Right ventricle myocardium superior (tissue), 1 donor: ENCODE measurements around the gene RASSF3. TPM values are rescaled to one million over a fixed set of nuclear protein-coding genes. Genes with fewer than 3 reads are reported as not detected.
"Not testable (repeated sequence)": the region's sequence is repeated elsewhere in the genome, so short reads cannot be mapped to it uniquely, and the experiment has no call there.

Source experiments
- ATAC-seq: fragments of 200-7000 bp; cut with Tn5 transposase; one replicate; pipeline ENCODE4 v1.9.1; 2020; ENCODE audit warnings: mild to moderate bottlenecking; ENCODE audit not compliant: poor library complexity
- DNase-seq: peaks from one replicate; pipeline ENCODE4 v3.0.0-alpha.2; 2020
- intact Hi-C: fragments of 100-400 bp; cut with DNase I; formaldehyde crosslinking; loops from one replicate; pipeline ENCODE4 v1.11.2; 2022
- total RNA-seq: library from RNA; stranded (reverse); fragmentation: NEBNext Ultra II Directional; extraction: Animal tissue kit (Norgen Biotek cat#: 25700); gene quantifications from one replicate; pipeline ENCODE4 v1.2.1, GENCODE V29; 2021
- donor health status: DM: no; HTN: yes; CAD: no; lungs with severe emphysema.

RASSF3 gene
- total RNA-seq, 1 donor from 2014 or later = 117 TPM

DNA sequence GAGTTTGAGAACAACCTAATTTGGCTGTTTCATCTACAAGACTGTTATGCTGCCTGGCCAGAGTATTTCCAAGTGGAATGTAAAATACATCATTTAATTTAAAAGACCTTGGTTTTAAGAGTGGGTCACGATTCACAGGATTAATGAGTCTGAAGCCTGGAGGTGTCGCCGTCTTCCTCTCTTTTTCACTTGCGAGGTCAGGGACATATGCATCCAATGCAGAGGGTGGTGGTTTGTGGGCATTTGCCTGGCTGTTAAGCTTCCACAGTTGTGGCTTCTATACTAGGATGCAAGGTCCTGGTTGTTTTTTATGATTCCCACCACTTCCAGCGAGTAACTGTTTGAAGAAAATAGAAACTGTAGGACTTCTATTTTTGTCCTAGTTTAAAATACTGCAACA is 22.8 kb upstream of the RASSF3 start:
- ATAC-seq = no peak
- intact Hi-C loops = no loop called here

DNA sequence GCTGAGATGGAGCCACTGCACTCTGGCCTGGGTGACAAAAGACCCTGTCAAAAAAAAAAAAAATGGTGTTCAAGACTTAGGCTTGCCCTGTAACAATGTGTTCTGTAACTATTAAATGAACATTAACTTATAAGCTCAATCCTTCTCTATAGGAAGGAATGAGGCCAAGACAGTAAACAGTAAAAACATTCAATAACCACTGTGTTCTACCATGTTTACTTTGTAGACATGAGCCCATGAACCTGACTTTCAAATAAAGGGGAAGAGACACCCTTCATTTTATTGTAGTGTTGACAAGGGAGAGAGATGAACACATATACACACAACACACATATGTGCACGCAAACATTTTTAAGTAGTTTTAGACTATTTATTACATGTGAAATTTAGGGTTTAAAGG is 20.1 kb upstream of the RASSF3 start:
- DNase-seq (no peak), ATAC-seq (no peak)
- intact Hi-C loops = no loop called here

More for the DNA sequence above, 22.8 kb upstream of the RASSF3 start:
- no peak for DNase-seq

DNA sequence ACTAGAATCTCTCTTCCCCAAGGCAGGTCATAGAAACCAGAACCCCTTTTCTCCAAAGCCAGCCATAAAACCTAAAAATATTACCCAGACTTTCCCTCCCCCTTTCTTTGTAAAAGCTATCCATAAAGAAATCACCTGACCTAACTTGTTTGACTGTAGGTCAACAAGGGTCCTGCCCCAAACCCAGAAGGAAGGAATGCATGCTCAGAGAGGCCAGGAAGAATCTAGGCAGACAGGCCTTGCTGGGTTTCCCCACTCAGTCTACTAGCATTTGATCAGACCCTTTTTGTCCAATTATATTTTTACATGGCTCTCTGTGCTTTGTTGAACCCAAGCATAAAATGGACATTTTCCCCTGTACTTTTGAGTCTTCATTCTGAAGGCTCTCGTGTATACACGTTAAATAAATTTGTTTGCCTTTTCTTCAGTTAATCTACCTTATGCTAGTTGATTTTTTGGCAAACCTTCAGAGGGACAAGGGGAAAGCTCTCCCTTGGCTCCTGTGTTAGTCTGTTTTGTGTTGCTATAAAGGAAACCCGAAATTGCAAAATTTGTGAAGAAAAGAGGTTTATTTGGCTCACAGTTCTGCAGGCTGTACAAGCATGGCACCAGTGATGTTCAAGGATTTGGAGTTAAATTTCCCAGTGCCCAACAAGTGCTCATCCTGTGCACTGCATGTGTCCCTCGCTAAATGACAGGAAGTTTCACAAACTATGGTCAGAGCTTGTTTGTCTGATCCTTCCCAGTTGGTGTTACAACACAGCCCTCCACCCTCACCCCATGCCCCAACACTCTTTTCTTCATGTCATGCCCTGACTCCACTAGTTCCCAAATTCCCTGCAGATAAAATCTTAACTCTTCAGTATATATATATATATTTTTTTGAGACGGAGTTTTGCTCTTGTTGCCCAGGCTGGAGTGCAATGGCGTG is 14.2 kb upstream of the RASSF3 start:
- no peak for DNase-seq
- intact Hi-C loops = no loop called here
- peak; percentile 69 for ATAC-seq

DNA sequence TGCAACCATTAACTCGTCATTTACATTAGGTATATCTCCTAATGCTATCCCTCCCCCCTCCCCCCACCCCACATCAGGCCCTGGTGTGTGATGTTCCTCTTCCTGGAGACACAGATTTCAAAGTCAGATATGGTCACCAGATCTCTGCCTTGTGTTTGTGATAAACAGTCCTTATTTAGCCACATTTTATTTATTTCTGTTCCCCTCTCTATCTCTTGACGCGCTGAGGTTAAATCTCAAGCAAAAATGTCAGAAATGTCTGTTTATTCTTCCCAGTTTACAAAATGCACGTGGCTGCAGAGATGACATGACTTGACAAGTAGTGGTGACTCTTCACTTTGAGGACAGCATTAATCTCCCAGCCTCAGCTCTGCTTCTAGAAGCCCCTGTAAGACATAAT is 11.5 kb upstream of the RASSF3 start:
- ATAC-seq = no peak

DNA sequence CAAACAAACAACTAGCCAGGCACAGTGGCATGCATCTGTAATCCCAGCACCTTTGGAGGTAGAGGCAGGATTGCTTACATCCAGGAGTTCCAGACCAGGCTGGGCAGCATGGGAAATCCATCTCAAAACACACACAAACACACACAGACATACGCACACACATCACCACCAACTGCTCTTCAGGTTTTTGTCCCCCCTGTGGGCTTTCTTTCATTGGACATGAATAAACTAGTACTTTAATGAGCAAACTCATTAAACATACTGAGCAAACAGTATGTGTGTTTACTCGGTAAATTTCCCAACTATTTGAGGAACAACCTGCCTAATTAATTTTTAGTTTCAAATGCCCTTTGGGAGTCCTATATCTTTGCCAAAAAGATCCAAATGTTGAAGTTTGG is 10.1 kb upstream of the RASSF3 start:
- intact Hi-C loops = no loop called here
- DNase-seq (no peak), ATAC-seq (no peak)

More for the DNA sequence above, 11.5 kb upstream of the RASSF3 start:
- intact Hi-C loops = no loop called here
- DNase-seq = no peak

DNA sequence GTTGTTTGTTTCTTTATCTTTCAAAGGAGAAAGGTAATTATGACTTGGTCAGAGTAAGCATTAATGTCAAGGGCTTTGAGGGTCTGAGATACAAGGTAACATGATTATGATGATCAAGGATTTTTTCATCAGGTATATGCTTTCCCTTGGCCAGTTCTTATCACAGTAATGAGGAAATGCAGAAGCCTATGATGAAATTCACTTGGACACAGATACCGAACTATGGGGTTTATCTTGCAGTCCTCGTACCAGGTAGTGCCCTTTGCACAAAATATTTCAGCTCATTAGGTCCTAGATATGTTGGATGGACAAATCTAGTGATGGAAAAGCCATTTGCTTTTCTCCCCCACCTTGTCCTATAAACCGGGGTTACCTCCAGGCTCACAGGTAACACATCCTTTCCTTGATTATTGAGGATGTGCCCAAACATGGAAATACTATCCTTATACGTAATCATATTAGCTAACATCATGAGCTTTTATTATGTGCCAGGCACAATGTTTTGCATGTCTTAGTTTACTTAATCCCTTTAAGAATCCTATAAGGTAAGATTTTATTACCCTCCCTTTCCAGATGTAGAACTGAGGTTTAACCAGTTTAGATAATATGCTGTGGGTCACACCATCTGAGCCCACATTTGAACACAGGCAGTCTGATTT is 7.0 kb upstream of the RASSF3 start:
- DNase-seq (no peak), ATAC-seq (no peak)
- intact Hi-C loops = no loop called here

DNA sequence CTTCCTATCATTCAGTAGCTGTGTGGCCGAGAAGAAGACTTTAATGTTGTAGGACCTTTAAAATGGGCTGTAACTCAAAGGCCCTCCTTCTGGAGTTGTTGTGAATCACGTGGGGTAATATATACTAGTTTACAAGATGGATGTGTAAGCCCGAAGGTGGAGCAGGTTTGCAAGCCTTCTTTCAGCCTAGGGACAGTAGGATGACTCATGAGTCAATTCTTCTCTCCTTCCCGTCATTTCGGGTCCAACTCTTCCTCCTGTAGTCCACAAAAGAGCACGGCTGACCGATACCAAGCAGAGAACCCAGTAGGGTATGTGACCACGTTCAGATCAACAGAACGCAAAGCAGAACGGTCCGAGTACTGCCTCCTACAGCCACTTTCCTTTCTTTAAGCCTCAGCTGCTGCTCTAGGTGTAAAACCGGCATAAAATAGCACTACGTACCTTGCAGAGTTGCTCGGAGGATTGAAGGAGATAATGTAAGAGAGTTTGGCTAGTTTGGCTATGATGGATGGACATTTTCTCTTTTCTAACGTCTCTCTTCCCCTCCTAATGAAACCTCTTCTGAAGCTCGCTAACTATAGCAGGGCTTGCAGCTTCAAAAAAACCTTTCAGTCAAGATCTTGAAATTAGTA is 1.3 kb upstream of the RASSF3 start:
- intact Hi-C loops = loop anchor here (5.0 kb wide), 1 partner anchor 57 kb away; no protein-coding TSS in a partner anchor

DNA sequence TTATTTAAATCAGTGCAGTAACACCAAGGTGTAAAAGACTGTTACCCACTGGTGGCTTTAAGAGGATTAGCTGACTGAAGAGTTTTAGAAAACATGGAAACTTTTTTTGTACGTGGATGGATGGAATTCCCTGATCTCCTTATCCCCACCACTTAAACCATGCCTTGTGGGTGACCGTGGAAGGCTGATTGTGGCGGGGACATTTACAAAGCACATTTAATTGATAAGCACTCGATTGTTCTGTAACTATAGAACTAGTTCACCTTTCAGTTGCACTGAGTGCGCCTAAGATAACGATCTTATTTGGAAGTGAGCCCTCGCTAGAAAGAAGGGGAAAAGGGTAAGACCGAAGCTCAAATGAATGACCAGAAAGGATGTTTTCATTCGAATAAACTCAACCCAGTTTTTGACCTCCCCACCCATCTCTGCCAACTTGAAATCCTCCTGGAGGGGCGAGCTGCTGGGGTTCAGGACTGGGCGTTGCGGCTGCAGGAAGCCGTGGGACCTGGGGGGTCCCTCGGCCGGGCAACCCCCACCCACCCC is 688 bp upstream of the RASSF3 start:
- intact Hi-C loops = loop anchor here (5.0 kb wide), 2 partner anchors 57 to 88 kb away; no protein-coding TSS in a partner anchor
- no peak for ATAC-seq
- DNase-seq = no peak

More for the DNA sequence above, 1.3 kb upstream of the RASSF3 start:
- ATAC-seq (peak; percentile 1), DNase-seq (no peak)

DNA sequence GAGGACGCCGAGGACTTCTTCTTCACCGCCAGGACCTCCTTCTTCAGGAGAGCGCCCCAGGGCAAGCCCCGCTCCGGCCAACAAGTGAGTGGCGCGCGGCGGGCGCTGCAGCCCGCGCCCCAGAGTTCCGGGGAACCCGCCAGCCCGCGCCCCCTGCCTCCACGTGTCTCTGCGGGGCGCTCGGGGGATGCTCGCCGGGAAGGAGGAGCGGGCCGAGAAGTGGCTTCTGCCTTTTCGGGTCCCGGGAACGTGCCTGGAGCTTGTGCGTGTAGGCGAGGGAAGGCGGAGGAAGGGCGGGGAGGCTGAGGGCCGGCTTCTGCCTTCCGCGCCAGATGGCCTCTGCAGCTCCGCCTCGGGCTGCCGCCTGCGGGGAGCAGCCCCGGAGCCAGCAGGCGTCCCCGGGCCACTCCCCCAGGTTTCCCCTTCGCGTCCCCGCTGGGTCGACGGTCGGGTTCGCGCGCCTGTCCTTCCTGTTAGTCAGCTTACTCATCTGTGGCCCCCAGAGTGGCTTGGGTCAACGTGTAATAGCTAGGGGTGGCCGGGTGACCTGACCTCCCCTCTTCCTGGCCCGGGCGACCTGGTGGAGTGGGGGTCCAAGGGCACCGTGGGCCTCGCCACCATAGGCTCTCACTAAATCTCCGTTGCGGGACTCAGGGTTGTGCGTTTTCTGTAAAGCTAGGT is 505 bp downstream of the RASSF3 start:
- DNase-seq = peak; percentile 84
- peak; percentile 86 for ATAC-seq
- intact Hi-C loops = loop anchor here (5.0 kb wide), 1 partner anchor 87 kb away; no protein-coding TSS in a partner anchor

DNA sequence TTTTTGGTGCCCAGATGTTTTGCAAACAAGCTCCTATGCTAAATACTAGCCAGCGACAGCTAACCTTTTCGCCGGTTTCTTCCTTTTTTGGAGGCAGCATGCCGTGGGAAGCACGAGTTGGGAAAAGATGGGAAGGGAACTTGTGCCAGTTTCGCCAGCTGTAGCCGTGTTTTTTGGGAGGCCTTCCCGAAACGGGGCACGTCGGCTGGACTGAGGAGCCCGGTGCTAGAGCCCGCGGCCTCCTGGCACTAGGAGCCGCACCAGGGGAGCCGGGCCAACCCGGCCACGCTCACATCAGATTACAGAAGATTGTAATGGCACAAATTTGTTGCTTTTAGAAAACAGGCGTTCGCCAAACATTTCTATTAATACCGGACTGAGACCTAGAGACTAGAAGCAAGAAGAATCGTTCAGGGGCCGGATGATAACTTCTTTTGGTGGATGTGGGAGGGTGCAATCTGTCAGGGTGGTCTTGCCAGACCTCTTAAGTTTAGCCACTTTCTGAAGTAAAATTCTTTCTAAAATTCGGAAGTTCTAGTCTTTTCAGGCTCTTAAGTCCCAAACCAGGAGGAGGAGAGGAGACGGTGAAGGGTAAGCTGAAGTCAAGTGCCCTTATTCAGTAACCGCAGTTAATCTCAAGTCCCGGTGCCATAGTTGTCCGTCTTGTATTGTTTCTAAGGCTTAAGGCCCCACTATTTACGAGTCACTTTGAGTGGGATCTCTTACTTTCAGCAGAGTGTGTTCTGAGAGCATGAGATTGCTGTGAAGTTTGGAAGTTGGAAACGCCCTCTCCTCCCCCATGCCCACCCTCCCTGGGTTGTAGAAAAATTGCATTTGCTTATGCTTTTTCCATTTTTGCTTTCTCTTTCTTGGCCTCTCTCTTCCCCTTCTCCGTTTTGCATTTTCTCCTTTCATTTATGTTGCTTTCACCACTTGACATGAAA is 1.3 kb downstream of the RASSF3 start:
- intact Hi-C loops = loop anchor here (5.0 kb wide), 1 partner anchor 86 kb away; no protein-coding TSS in a partner anchor
- ATAC-seq (peak; percentile 51), DNase-seq (peak; percentile 70)

DNA sequence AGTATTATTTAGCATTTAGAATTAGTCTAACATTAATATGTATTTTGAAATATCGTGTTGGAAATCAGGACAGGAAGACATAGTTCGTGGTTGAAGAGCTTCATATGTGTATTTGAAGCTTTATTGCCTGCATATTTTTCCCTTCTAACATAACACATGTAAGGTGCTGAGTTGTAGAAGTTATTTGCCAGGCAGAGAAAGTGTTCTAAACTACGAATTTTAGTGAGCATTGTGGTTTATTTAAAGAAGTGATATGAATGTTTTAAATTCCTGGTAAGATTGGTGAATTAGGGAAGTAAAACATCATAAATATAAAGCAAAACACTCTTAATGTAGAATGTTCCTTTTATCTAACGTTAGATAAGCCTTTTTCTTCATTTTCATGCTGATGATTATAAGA is 2.5 kb downstream of the RASSF3 start:
- ATAC-seq (no peak), DNase-seq (no peak)
- intact Hi-C loops = loop anchor here (5.0 kb wide), 1 partner anchor 84 kb away; no protein-coding TSS in a partner anchor

DNA sequence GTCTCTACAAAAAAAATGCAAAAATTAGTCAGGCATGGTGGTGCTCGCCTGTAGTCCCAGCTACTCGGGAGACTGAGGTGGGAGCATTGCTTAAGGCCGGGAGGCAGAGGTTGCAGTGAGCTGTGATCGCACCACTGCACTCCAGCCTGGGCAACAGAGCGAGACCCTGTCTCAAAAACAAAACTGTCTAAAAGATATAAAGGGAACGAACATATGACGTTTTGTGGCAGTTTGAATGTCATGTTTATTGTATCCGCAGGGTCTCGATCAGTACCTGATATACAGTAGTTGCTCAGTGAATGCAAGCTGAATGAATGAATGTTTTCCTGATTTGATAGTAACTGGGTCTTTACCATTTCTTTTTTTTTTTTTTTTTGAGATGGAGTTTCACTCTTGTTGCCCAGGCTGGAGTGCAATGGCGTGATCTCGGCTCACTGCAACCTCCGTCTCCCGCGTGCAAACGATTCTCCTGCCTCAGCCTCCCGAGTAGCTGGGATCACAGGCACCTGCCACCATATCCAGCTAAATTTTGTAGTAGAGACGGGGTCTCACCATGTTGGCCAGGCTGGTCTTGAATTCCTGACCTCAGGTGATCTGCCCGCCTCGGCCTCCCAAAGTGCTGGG is 3.6 kb downstream of the RASSF3 start:
- intact Hi-C loops = loop anchor here (5.0 kb wide), 1 partner anchor 83 kb away; no protein-coding TSS in a partner anchor
- DNase-seq, ATAC-seq: not testable (repeated sequence)

DNA sequence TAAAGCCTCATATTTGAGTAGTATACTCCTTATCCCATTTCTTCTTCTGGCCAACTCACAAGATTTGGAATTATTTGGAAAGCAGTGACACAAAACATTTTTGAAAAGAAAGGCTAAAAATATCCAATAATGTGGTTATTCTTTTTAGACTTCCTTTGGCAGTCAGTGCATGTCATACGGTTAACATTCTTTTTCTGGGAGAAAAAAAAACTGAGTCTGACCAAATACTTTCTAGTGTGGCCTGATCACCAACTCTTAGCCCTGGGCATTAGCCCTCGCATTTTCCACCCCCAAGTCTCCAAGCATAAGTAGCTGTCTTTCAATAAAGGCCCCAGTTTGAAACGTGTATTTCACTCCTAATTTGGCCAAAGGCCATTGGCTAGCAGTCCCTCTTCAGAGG is 5.9 kb downstream of the RASSF3 start:
- no peak for DNase-seq
- ATAC-seq = no peak
- intact Hi-C loops = no loop called here

DNA sequence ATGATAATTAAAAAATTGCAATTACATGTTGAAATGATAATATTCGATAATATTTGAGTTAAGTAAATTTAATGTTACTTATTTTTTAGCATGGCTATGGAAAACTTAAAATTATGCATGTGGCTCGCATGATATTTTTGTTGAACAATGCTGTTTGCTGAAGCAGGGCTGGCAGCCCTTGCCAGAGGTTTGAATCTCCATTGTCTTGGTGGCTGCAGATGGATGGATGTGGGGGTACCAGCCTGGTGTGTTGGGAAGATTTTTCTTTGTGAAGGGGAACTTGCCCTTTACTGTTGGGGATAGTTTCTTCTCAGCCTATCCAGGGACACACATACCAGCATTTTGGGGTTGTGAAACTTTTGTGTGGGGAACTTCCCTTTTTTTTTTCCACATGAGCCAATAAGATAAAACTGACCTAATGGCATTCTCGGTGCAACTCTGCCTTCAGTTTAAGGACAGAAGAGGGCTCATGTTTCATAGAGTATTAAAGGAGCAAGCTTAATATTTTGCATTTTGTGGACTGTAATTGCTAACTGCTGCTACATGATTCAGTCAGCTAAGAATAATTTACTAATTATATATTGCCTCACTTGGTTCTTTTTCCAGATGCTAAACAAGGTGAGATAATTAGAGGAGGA is 8.8 kb downstream of the RASSF3 start:
- DNase-seq (no peak), ATAC-seq (peak; percentile 61)
- intact Hi-C loops = no loop called here

DNA sequence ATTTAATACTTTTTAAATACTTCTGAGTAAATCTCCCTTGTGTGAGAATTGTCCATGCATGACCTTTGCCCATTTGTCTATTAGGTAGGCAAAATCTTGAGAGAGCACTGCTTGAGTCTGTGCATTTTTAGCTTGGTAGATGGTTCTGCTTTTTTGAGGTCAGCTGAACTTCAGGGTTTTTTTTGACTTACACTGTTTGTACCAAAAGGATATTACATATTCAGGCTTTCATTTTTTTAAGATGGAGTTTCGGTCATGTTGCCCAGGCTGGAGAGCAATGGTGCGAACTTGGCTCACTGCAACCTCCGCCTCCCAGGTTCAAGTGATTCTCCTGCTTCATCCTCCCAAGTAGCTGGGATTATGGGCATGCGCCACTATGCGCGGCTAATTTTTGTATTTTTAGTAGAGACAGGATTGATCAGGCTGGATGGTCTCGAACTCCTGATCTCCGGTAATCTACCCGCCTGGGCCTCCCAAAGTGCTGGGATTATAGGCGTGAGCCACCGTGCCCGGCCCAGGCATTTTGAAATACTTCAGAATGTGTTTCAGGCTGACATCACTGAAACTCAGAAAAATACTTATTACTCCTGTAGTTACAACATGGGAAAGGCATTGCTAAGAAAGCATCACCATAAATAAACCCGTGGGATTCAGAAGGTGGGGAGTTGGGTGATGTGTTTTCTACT is 11.1 kb downstream of the RASSF3 start:
- ATAC-seq (no peak), DNase-seq (no peak)
- intact Hi-C loops = no loop called here

DNA sequence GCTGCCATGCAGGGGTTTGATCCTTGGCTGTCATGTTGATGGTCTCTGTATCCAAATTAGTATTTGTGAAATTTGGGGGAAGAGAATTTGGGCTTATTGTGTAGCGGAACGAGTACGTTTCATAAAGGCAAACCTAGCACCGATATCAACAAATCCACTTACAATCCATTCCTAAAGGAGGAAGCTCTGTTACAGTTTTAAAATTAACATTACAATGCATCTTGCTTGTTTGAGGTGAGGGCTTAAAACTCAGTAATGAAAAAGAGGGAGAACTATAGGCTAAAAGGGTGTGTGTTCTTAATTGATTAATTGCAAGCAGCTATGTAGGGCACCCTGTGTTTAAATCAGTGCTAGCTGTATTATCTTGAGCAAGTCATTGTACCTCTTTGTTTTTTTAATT is 13.7 kb downstream of the RASSF3 start:
- DNase-seq = no peak
- no peak for ATAC-seq
- intact Hi-C loops = no loop called here
